Measurements from ENCODE around the gene WHAMM.

DNA sequence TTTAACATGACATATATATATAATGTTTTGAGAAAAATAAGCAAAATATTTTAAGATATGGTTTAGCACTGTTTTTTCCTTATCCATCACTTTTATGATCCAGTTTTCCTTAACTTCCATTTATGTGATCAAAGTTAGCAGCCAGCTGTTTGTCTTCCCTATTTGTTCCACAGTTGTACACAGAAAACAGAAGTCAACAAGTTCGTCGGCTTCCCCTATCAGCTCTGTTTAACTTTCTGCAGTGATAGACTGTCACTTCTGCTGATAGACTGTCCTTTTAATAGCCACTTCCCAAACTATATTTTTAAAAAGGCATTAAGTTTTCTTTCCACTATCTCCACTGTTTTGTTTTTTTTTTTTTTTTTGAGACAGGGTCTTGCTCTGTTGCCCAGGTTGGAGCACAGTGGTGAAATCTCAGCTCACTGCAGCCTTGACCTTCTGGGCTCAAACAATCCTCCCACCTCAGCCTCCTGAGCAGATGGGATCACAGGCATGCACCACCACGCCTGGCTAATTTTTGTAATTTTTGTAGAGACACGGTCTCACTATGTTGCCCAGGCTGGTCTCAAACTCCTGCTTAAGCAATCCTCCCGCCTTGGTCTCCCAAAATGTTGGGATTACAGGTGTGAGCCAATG, 10.8 kb upstream of the WHAMM start:
- TF ChIP-seq, protein P1, sequence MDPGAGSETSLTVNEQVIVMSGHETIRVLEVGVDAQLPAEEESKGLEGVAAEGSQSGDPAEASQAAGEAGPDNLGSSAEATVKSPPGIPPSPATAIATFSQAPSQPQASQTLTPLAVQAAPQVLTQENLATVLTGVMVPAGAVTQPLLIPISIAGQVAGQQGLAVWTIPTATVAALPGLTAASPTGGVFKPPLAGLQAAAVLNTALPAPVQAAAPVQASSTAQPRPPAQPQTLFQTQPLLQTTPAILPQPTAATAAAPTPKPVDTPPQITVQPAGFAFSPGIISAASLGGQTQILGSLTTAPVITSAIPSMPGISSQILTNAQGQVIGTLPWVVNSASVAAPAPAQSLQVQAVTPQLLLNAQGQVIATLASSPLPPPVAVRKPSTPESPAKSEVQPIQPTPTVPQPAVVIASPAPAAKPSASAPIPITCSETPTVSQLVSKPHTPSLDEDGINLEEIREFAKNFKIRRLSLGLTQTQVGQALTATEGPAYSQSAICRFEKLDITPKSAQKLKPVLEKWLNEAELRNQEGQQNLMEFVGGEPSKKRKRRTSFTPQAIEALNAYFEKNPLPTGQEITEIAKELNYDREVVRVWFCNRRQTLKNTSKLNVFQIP (CRISPR knock-in tag; IDR thresholded peaks at IDR 0.05; ENCODE audit: borderline replicate concordance, low read depth): no peak
- no peak for TF ChIP-seq ZNF8 (CRISPR knock-in tag; IDR thresholded peaks at IDR 0.05)
- no peak for TF ChIP-seq SNAI2 (CRISPR knock-in tag; IDR thresholded peaks at IDR 0.05)
- TF ChIP-seq ZNF70 (CRISPR knock-in tag; IDR thresholded peaks at IDR 0.05): no peak
- no peak for TF ChIP-seq OSR1 (CRISPR knock-in tag; IDR thresholded peaks at IDR 0.05)
- TF ChIP-seq ZNF565 (CRISPR knock-in tag; conservative IDR thresholded peaks at IDR 0.05; ENCODE audit: low read depth): no peak
- TF ChIP-seq ESRRG (CRISPR knock-in tag; IDR thresholded peaks at IDR 0.05): no peak
- no peak for TF ChIP-seq ZFP3 (CRISPR knock-in tag; IDR thresholded peaks at IDR 0.05)
- TF ChIP-seq, protein P2, sequence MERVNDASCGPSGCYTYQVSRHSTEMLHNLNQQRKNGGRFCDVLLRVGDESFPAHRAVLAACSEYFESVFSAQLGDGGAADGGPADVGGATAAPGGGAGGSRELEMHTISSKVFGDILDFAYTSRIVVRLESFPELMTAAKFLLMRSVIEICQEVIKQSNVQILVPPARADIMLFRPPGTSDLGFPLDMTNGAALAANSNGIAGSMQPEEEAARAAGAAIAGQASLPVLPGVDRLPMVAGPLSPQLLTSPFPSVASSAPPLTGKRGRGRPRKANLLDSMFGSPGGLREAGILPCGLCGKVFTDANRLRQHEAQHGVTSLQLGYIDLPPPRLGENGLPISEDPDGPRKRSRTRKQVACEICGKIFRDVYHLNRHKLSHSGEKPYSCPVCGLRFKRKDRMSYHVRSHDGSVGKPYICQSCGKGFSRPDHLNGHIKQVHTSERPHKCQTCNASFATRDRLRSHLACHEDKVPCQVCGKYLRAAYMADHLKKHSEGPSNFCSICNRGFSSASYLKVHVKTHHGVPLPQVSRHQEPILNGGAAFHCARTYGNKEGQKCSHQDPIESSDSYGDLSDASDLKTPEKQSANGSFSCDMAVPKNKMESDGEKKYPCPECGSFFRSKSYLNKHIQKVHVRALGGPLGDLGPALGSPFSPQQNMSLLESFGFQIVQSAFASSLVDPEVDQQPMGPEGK (CRISPR knock-in tag; IDR thresholded peaks at IDR 0.05; ENCODE audit: borderline replicate concordance): no peak
- no peak for TF ChIP-seq RARB (CRISPR knock-in tag; IDR thresholded peaks at IDR 0.05)
- no peak for TF ChIP-seq TOX (CRISPR knock-in tag; IDR thresholded peaks at IDR 0.05; ENCODE audit: borderline replicate concordance)

All from SK-N-SH treated with all-trans-retinoic acid at 6 μM for 48 hours (cell line).